ENCODE measurements around the gene FJX1. TPM values are rescaled to one million over a fixed set of nuclear protein-coding genes. Genes with fewer than 3 reads are reported as not detected.

The FJX1 gene
- total RNA-seq, 1 donor from 2014 or later, result 72.8 TPM

GRCh38 chr11:35615921-35616900, 2.0 kb upstream of the FJX1 start:
- peaks cover 31% of the 10 kb centered on the region for H3K4me1 Mint-ChIP-seq
- H3K4me3 Mint-ChIP-seq, result no peak overlapping the region
- peaks cover 3% of the 10 kb centered on the region for H3K27me3 Mint-ChIP-seq (ENCODE audit: low read depth)
- H3K36me3 Mint-ChIP-seq, result no peaks in the 10 kb centered on the region
- peak; percentile 96 for TF ChIP-seq CTCF (IDR thresholded peaks at IDR 0.05; ENCODE audit: unreplicated experiment)
- no peak for DNase-seq (ENCODE audit: low spot score in 2 of 2, unreplicated experiment in 2 of 2)
- peak overlapping the region; percentile 50 for H3K27ac Mint-ChIP-seq
- no peaks in the 10 kb centered on the region for H3K9me3 Mint-ChIP-seq

- H3K4me1 Mint-ChIP-seq, result peaks cover 42% of the 10 kb centered on the region
- no peaks in the 10 kb centered on the region for H3K27me3 Mint-ChIP-seq (ENCODE audit: low read depth)
- H3K36me3 Mint-ChIP-seq, result no peaks in the 10 kb centered on the region
- H3K4me3 Mint-ChIP-seq, result peak overlapping the region; percentile 76
- H3K9me3 Mint-ChIP-seq, result no peaks in the 10 kb centered on the region
- DNase-seq (ENCODE audit: low spot score in 2 of 2, unreplicated experiment in 2 of 2), result no peak
- peak overlapping the region; percentile 85 for H3K27ac Mint-ChIP-seq
- TF ChIP-seq CTCF (IDR thresholded peaks at IDR 0.05; ENCODE audit: unreplicated experiment), result no peak
These were observed 959 bp upstream of the FJX1 start for GRCh38 chr11:35617316-35617686.

GRCh38 chr11:35618497-35619115, 346 bp downstream of the FJX1 start:
- Mint-ChIP-seq H3K36me3 (no peaks in the 10 kb centered on the region), H3K4me1 (peaks cover 53% of the 10 kb centered on the region)
- peak; percentile 27 to 57 for DNase-seq (ENCODE audit: low spot score in 2 of 2, unreplicated experiment in 2 of 2)

GRCh38 chr11:35619116-35619854, 1.0 kb downstream of the FJX1 start:
- peak; percentile 29 to 62 for DNase-seq (ENCODE audit: low spot score in 2 of 2, unreplicated experiment in 2 of 2)
- H3K4me1 Mint-ChIP-seq, result peaks cover 60% of the 10 kb centered on the region
- no peak for TF ChIP-seq CTCF (IDR thresholded peaks at IDR 0.05; ENCODE audit: unreplicated experiment)
- H3K27me3 Mint-ChIP-seq (ENCODE audit: low read depth), result no peaks in the 10 kb centered on the region
- H3K4me3 Mint-ChIP-seq, result peak overlapping the region; percentile 84
- no peaks in the 10 kb centered on the region for H3K36me3 Mint-ChIP-seq
- no peaks in the 10 kb centered on the region for H3K9me3 Mint-ChIP-seq
- H3K27ac Mint-ChIP-seq, result peak overlapping the region; percentile 88

More at GRCh38 chr11:35618497-35619115, 346 bp downstream of the FJX1 start:
- TF ChIP-seq CTCF (IDR thresholded peaks at IDR 0.05; ENCODE audit: unreplicated experiment), result no peak
- peak overlapping the region; percentile 84 for H3K4me3 Mint-ChIP-seq
- H3K27ac Mint-ChIP-seq, result no peak overlapping the region
- H3K27me3 Mint-ChIP-seq (ENCODE audit: low read depth), result no peaks in the 10 kb centered on the region
- no peaks in the 10 kb centered on the region for H3K9me3 Mint-ChIP-seq

- Mint-ChIP-seq H3K27me3 (ENCODE audit: low read depth) (no peaks in the 10 kb centered on the region), H3K27ac (peak overlapping the region; percentile 88), H3K9me3 (no peaks in the 10 kb centered on the region), H3K4me1 (peaks cover 64% of the 10 kb centered on the region), H3K4me3 (peak overlapping the region; percentile 84), H3K36me3 (no peaks in the 10 kb centered on the region)
- DNase-seq (ENCODE audit: low spot score in 2 of 2, unreplicated experiment in 2 of 2), result peak in 1 of 2 experiments; percentile 61
- TF ChIP-seq CTCF (IDR thresholded peaks at IDR 0.05; ENCODE audit: unreplicated experiment), result no peak
These were observed 1.8 kb downstream of the FJX1 start for GRCh38 chr11:35619855-35620640.

Measured in mesothelial cell of epicardium (in vitro differentiated cells).